RWPE2 (cell line): Measurements from ENCODE around the gene TALDO1.
A peak's percentile ranks its signal among the peaks of the same experiment; 100 is the strongest.

ENCODE experiments used
- ATAC-seq: fragments of 200-7000 bp; cut with Tn5 transposase; 3 replicates; pipeline ENCODE4 v1.9.1; 2021; ENCODE audit warnings: low read depth
- DNase-seq: peaks from one replicate; pipeline ENCODE4 v3.0.0-alpha.2; 2020; ENCODE audit warnings: low spot score
- H3K27ac ChIP-seq: fragments of 450-650 bp; 2 replicates; pipeline ENCODE4 v1.5.1; 2017; ENCODE audit warnings: mild to moderate bottlenecking; ENCODE audit not compliant: poor library complexity, severe bottlenecking
- H3K27me3 ChIP-seq: fragments of 250-450 bp; sonication (Bioruptor Pico); 2 replicates; pipeline ENCODE4 v1.5.1; 2021; ENCODE audit warnings: mild to moderate bottlenecking, moderate library complexity; ENCODE audit not compliant: insufficient read depth, poor library complexity, severe bottlenecking
- H3K36me3 ChIP-seq: fragments of 250-450 bp; sonication (Bioruptor Pico); 2 replicates; pipeline ENCODE4 v1.5.1; 2020; ENCODE audit warnings: low read depth, mild to moderate bottlenecking, moderate library complexity
- H3K4me1 ChIP-seq: fragments of 250-450 bp; sonication (Bioruptor Pico); 2 replicates; pipeline ENCODE4 v1.5.1; 2021; ENCODE audit warnings: mild to moderate bottlenecking, moderate library complexity; ENCODE audit not compliant: insufficient read depth, poor library complexity, severe bottlenecking
- H3K4me3 ChIP-seq: fragments of 250-450 bp; sonication (Bioruptor Pico); 2 replicates; pipeline ENCODE4 v1.5.1; 2021; ENCODE audit warnings: mild to moderate bottlenecking, moderate library complexity; ENCODE audit not compliant: severe bottlenecking
- H3K9me3 ChIP-seq: fragments of 250-450 bp; sonication (Bioruptor Pico); 2 replicates; pipeline ENCODE4 v1.5.1; 2021; ENCODE audit warnings: mild to moderate bottlenecking, moderate library complexity; ENCODE audit not compliant: severe bottlenecking
- TF ChIP-seq, protein P1 (sequence below): fragments of 450-650 bp; IDR thresholded peaks from one replicate; pipeline ENCODE4 v1.5.1; 2017; ENCODE audit warnings: mild to moderate bottlenecking, moderate library complexity; ENCODE audit not compliant: poor library complexity, severe bottlenecking

TALDO1 gene

DNA sequence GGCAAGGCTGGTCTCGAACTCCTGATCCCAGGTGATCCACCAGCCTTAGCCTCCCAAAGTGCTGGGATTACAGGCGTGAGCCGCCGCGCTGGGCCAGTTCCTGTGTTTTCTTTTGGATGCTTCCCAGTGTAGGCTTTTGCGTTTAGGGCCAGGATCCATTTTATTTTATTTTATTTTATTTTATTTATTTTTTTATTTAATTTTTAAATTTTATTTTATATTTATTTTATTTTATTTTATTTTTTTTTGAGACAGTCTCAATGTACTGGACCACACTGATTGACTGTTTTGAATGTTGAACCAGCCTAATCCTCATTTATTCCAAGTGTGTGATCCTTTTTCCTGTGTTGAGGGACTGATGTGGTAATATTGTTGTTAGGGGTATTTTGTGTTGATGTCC is 32.8 kb upstream of the TALDO1 start:
- no peak for DNase-seq
- TF ChIP-seq, protein P1, sequence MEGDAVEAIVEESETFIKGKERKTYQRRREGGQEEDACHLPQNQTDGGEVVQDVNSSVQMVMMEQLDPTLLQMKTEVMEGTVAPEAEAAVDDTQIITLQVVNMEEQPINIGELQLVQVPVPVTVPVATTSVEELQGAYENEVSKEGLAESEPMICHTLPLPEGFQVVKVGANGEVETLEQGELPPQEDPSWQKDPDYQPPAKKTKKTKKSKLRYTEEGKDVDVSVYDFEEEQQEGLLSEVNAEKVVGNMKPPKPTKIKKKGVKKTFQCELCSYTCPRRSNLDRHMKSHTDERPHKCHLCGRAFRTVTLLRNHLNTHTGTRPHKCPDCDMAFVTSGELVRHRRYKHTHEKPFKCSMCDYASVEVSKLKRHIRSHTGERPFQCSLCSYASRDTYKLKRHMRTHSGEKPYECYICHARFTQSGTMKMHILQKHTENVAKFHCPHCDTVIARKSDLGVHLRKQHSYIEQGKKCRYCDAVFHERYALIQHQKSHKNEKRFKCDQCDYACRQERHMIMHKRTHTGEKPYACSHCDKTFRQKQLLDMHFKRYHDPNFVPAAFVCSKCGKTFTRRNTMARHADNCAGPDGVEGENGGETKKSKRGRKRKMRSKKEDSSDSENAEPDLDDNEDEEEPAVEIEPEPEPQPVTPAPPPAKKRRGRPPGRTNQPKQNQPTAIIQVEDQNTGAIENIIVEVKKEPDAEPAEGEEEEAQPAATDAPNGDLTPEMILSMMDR, result no peak
- no peak for ATAC-seq
- H3K4me3 ChIP-seq, result no peak overlapping the region
- peaks cover 72% of the 10 kb centered on the region for H3K36me3 ChIP-seq
- no peaks in the 10 kb centered on the region for H3K4me1 ChIP-seq
- no peaks in the 10 kb centered on the region for H3K9me3 ChIP-seq
- H3K27ac ChIP-seq, result no peak overlapping the region
- H3K27me3 ChIP-seq, result no peaks in the 10 kb centered on the region

DNA sequence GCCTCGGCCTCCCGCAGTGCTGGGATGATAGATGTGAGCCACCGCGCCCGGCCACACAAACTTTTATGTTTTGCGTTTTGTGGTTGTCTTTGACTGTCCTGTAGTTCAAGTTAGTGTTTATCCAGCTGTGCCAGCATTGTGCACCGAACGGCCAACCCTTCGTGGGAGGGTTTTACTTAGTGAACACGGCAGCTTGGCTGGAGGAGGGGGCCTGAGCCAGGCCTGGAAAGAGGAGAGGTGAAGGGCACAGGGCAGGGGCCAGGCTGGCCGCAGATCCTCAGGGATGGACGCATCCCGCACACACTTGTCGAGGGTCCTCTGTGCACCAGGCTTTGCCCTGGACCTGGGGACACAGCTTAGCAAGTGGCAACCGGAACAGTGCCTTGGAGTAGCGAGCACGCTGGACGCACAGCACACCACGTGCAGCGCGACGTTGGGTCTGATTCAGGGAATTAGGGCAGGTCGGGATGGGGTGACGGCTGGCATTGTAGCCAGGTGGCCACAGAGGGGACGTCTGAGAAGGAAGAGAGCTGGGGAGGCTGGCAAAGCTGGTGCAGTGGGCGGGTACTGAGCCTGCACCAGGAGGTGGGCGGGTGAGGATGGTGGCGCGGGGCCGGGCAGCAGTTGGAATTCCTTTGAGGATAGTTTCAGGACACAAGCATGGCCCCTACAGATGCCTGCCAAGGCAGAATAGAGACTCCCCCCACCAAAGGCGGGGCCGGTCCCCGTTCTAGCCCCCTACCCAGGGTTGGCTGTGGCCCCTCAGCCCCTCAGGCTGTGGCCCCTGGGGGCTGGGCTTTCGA is 27.8 kb upstream of the TALDO1 start:
- no peaks in the 10 kb centered on the region for H3K27me3 ChIP-seq
- ATAC-seq (0 out of 3 replicates have a peak, but pooled peaks have one; percentile 8), DNase-seq (no peak)
- H3K9me3 ChIP-seq, result no peaks in the 10 kb centered on the region
- no peaks in the 10 kb centered on the region for H3K4me1 ChIP-seq
- H3K4me3 ChIP-seq, result no peak overlapping the region
- peaks cover 74% of the 10 kb centered on the region for H3K36me3 ChIP-seq
- H3K27ac ChIP-seq, result no peak overlapping the region
- TF ChIP-seq, protein P1, result no peak

DNA sequence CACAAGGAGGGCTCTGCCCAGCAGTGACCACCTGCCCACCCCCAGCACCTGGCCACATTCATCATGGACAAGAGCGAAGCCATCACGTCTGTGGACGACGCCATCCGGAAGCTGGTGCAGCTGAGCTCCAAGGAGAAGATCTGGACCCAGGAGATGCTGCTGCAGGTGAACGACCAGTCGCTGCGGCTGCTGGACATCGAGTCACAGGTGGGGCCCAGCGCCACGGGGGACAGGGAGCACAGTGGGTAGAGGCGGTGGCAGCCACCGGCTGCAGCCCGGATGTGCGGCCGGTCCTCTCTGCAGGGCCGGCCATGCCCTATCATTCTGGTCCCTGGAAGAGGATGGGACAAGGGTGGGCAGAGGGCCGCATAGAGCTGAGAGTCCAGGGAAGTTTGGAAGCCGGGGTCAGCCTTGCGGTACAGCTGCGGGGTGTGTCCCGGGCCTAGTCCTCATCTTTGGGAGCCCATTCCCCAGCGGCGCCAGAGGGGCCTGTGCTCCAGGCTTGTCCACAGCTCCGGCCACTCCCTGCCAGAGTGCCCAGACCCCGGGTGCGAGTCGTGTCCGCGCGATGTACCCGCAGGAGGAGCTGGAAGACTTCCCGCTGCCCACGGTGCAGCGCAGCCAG is 27.1 kb upstream of the TALDO1 start:
- H3K27me3 ChIP-seq, result no peaks in the 10 kb centered on the region
- no peaks in the 10 kb centered on the region for H3K4me1 ChIP-seq
- ATAC-seq, result no peak
- peaks cover 74% of the 10 kb centered on the region for H3K36me3 ChIP-seq
- no peak overlapping the region for H3K27ac ChIP-seq
- no peaks in the 10 kb centered on the region for H3K9me3 ChIP-seq
- no peak overlapping the region for H3K4me3 ChIP-seq
- TF ChIP-seq, protein P1, result no peak
- no peak for DNase-seq

DNA sequence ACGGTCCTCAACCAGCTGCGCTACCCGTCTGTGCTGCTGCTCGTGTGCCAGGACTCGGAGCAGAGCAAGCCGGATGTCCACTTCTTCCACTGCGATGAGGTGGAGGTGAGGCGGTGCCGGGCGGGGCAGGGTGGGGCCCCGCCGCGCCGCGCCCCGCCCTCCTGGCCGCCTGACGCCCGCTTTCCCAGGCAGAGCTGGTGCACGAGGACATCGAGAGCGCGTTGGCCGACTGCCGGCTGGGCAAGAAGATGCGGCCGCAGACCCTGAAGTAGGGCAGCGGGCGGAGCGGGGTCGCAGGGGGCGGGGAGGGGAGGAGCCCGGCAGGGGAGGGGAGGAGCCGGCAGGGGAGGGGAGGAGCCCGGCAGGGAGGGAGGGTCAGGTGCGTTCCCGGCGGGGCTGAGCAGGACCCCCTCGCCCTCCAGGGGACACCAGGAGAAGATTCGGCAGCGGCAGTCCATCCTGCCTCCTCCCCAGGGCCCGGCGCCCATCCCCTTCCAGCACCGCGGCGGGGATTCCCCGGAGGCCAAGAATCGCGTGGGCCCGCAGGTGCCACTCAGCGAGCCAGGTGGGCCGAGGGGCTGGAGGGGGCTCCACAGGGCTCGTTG is 26.5 kb upstream of the TALDO1 start:
- ATAC-seq, result no peak
- DNase-seq, result no peak
- TF ChIP-seq, protein P1, result no peak
- Histone ChIP-seq H3K4me3 (no peak overlapping the region), H3K27ac (no peak overlapping the region), H3K27me3 (no peaks in the 10 kb centered on the region), H3K9me3 (no peaks in the 10 kb centered on the region), H3K4me1 (no peaks in the 10 kb centered on the region), H3K36me3 (peaks cover 74% of the 10 kb centered on the region)
